ENCODE data around the gene PTPRN2. TPM values are rescaled to one million over a fixed set of nuclear protein-coding genes. Genes with fewer than 3 reads are reported as not detected.

PTPRN2 gene
- total RNA-seq, 1 experiment from 2014 or later: 0.16 TPM

DNA sequence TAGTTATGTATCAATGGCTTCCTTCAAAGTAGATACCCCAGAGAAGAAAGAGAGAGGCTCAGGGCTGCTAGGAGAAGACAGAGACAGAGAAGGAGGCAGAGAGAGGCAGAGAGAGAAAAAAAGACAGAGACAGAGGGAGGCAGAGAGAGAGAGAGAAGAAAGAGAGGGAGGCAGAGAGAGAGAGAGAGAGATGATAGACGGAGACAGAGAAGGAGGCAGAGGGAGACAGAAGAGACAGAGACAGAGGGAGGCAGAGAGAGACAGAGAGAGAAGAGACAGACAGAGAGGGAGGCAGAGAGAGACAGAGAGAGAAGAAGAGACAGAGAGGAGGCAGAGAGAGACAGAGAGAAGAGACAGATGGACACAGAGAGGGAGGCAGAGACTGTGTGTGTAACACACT lies 1062.9 kb downstream of the PTPRN2 start:
- no peak for DNase-seq (ENCODE audit: low read depth, low spot score)
- in situ Hi-C loops (cut with HindIII; ENCODE audit: low pct_unique_long_range_greater_than_20kb, low sequenced_read_pairs): no loop called here

DNA sequence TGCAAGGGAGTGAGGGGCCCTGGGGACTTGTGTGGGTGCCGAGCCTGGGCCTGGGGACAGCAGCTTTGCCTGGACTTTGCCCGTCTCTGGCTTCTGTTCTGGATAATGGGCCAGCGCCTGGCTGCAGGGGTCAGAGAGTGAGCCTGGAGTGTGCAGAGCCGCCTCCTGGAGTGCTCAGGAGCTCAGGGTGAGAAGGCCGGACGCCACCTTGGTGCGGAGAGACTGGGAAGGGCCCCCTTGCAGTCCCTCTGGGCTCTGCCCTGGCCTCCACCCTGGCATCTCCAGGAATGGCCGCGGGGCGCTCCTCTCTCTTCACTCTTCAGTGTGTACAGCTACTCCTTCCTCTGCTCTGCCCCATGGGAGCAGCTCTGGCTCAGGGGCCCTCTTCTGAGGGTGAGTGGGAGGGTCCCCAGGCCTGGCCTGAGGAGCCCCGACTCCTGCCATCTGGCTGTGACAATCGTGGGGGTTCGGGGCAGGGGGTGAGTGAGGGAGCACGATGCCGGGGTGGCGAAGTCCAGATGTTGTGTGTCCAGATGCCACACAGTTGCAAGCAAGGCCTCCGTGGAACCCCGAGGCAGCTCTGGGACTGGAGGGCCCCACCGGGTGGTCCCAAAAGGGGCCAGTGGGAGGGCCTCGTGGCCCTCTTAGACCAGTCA lies 1063.7 kb downstream of the PTPRN2 start:
- DNase-seq (ENCODE audit: low read depth, low spot score): no peak
- in situ Hi-C loops (cut with HindIII; ENCODE audit: low pct_unique_long_range_greater_than_20kb, low sequenced_read_pairs): no loop called here

DNA sequence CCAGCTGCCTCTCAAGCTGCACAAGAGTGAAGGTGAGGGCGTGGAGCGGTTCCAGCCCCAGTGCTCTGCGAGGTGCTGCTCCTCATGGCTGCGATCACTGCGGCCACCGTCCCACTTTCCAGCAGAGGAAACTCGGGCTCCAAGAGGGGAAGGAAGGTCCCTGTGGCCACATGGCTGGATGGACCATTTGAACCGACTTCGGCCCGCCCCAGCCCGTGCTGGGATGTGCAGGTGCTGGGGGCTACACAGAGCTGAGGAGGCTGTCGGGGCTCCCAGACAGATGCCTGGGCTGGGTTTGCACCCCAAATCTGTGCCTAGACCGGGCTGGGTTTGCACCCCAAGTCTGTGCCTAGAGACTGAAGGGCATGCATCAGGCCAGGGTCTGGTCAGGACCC lies 1064.3 kb downstream of the PTPRN2 start:
- no peak for DNase-seq (ENCODE audit: low read depth, low spot score)
- in situ Hi-C loops (cut with HindIII; ENCODE audit: low pct_unique_long_range_greater_than_20kb, low sequenced_read_pairs): no loop called here

DNA sequence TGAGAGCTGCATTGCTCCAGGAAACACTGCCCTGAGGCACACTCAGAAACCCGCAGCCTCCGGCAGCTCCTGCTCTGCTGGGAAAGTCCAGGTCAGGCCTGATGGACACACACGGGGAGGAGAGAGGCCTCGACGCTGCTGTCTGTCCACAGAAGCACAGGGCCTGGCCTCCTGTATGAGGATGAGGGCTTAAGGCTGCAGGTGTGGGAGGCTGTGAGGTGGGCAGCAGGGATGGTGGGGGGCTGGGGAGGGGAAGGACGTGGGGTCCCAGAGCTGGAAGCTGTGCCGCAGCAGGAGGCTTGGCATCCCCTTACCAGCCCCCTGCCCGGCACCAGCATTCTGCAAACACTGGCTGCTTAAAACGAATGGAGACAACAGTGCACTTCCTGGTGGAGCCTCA lies 1064.7 kb downstream of the PTPRN2 start:
- no peak for DNase-seq (ENCODE audit: low read depth, low spot score)
- in situ Hi-C loops (cut with HindIII; ENCODE audit: low pct_unique_long_range_greater_than_20kb, low sequenced_read_pairs): no loop called here

DNA sequence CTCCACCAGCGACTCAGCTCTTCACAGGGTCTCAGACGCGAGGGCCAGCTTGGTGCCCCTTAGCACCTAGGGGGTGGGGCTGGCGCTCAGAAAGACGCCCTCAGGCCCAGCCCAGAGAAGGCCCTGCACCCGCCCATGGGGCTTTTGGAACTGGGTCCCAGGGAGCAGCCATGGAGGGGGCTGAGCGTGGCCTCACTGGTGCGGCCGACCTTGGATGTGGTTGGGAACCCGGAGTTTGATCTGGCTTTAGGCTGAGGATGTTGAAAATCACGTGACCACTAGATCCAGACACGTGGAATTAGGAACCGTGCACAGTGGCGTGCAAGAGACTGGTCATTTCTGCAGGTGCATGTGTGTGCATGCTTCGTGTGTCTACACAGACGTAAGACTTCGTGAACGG lies 1065.4 kb downstream of the PTPRN2 start:
- in situ Hi-C loops (cut with HindIII; ENCODE audit: low pct_unique_long_range_greater_than_20kb, low sequenced_read_pairs): no loop called here
- no peak for DNase-seq (ENCODE audit: low read depth, low spot score)

DNA sequence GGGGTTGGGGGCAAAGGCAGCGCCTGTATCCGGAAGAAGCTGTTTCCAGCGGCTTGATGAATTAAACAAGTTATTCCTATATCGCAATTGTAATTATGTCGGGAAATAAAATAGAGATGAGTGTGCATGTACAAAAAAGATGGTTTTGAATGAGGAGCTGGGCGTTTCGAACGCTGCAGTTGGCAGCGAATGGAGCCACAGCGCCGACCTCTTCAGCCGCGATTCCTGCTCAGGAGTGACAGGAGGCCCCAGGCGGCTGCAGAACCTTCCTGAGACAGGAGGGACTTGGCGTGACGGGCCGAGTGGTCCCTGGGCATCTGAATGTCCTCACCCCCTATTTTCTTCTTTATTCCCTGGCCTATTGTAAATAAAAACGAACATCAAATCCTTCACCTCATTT lies 1065.9 kb downstream of the PTPRN2 start:
- no peak for DNase-seq (ENCODE audit: low read depth, low spot score)
- in situ Hi-C loops (cut with HindIII; ENCODE audit: low pct_unique_long_range_greater_than_20kb, low sequenced_read_pairs): no loop called here

DNA sequence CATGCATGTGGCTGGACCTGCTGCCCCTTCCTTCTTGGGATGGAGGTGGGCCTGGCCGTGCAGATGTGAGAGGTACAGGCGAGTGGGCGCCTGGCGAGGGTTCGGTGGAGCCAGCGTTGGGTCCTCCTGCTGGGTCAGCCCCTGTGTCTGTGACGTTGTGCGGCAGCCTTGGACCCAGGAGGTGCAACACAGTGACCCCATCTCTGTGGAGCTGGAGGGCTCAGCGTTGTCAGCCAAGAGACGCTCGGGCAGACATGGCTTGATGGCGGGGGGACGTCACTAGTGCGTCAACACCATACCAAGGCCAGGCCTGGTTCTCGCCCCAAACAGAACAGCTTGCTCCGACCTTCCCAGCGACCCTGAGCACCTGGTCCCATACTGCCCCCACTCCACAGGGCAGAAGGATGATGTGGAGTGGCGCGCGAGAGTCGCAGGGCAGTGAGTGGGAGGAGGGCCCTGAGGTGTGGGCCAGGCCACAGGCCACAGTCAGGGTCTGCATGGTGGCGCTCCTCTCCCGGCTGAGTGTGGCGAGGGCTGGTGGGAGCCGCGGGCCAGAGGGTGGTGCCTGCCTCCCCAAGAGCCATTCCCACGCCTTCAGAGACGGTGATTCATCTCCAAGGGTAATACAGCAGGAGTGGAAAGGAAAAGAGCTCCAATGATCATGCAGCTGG lies 1066.4 kb downstream of the PTPRN2 start:
- in situ Hi-C loops (cut with HindIII; ENCODE audit: low pct_unique_long_range_greater_than_20kb, low sequenced_read_pairs): no loop called here
- DNase-seq (ENCODE audit: low read depth, low spot score): no peak

DNA sequence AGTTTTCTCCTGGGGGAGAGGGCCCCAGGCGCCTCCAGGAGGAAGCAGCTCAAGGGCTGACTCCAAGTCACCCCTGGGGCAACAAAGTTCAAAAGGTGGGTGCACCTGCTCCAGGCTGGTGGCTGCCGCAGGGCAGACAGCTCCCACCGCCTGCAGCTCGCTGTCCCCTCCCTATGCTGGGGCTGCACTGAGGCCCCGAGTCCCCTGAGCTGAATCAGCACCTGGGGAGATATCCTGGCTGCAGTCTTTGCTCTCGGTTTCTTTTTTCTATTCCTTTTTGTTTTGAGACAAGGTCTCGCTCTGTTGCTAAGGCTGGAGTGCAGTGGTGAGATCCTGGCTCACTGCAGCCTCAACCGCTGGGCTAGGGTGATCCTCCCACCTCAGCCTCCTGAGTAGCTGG lies 1067.4 kb downstream of the PTPRN2 start:
- DNase-seq (ENCODE audit: low read depth, low spot score): no peak

DNA sequence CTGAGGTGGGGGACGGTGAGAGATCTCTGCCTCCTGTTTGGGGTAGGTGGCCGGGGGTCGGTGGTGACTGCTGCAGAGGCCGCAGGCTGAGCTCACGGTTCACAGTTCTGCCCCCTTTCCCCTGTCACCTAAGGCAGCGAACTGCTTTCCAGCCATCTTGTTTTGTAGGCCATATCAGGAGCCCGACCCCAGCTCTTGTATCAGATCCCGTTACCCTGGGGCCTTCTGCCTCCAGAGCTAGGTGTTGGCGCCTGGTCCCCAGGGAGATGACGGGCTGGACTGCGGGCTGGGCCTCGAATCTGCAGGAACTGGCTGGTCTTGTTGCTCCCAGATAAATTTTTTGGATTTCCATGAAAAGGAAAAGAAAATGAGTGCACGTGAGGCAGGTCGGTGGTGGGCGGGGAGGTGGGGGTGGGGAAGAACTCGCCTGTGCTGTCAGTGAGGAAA lies 1067.8 kb downstream of the PTPRN2 start:
- in situ Hi-C loops (cut with HindIII; ENCODE audit: low pct_unique_long_range_greater_than_20kb, low sequenced_read_pairs): no loop called here

More for the DNA sequence above, 1067.4 kb downstream of the PTPRN2 start:
- in situ Hi-C loops (cut with HindIII; ENCODE audit: low pct_unique_long_range_greater_than_20kb, low sequenced_read_pairs): no loop called here

DNA sequence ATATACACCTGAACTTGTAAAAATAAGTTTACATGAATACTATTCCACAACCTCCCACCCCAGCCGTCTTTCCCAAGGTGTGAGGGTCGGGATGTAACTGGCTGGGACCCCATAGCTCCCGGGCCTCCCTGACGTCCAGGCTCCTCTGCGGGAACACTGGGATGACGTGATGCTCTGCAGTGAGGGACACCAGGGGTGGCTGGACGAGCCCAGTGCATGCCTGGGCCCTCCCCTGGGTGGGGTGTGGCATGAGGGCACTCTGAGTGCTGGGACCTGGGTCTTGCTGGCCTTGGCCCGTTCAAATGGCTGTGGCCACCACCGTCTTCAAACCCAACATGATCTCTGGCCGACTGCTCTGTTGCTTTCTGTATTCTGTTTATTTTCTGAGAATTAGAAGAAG lies 1068.4 kb downstream of the PTPRN2 start:
- no peak for DNase-seq (ENCODE audit: low read depth, low spot score)
- in situ Hi-C loops (cut with HindIII; ENCODE audit: low pct_unique_long_range_greater_than_20kb, low sequenced_read_pairs): no loop called here

More for the DNA sequence above, 1067.8 kb downstream of the PTPRN2 start:
- no peak for DNase-seq (ENCODE audit: low read depth, low spot score)

DNA sequence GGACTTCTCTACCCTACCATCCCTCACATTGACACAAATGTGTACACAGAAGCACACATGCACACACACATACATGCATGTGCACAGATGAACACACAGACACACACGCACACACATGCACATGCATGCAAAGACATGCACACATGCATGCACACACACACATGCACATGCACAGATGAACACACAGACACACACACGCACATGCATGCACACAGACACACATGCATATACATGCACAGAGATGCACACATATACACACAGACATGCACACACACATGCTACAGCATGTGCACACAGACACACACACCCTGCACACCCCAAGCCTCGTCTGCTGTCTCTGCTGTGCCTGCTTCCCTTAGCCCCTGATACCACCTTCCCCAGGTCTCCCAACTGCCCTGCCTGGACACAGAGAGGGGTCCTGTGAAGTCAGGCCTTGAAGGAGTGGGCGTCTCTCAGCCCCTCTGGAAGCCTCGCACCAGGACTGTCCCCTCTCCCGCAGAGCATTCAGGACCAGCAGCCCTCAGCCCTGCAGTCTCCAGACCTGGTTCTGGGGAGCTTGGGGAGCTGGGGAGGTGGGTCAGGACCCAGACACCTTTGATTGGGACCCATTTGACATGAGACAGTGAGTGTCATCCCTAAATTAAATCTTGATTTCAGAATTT lies 1069.0 kb downstream of the PTPRN2 start:
- DNase-seq (ENCODE audit: low read depth, low spot score): no peak
- in situ Hi-C loops (cut with HindIII; ENCODE audit: low pct_unique_long_range_greater_than_20kb, low sequenced_read_pairs): no loop called here

DNA sequence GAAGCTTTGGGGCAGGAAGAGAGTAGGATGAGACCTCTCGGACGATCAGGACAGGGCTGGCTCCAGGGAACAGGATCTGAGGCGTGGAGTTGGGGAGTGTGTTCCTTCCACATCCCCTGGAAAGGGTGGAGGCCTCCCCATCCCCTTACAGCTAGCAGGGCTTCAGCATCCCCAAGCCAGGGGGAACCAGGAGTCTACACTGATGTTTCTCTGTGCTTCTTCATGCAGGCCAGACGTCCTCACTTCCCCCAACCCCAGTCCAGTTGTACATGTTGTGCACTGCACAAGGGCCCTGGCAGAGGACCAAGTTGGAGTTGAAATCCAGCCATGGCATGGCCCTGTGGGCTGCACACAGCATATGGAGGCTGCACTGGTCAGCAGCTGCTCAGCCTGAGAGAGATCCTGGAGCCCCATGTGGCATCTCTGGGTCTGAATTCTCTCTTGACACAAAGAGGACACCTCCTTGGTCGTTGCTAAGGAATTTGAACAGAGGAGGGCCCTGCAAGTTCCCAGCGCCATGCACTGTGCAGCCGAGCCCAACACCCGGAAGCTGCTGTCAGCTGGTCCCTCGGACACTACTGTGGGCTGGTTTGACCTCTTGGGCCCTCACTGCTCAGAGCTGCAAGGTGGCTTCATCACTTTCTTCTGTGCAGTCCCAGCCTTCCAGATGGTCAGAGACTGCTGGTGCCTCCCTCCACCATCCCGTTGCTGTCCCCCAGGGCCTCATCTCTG lies 1069.7 kb downstream of the PTPRN2 start:
- DNase-seq (ENCODE audit: low read depth, low spot score): no peak

DNA sequence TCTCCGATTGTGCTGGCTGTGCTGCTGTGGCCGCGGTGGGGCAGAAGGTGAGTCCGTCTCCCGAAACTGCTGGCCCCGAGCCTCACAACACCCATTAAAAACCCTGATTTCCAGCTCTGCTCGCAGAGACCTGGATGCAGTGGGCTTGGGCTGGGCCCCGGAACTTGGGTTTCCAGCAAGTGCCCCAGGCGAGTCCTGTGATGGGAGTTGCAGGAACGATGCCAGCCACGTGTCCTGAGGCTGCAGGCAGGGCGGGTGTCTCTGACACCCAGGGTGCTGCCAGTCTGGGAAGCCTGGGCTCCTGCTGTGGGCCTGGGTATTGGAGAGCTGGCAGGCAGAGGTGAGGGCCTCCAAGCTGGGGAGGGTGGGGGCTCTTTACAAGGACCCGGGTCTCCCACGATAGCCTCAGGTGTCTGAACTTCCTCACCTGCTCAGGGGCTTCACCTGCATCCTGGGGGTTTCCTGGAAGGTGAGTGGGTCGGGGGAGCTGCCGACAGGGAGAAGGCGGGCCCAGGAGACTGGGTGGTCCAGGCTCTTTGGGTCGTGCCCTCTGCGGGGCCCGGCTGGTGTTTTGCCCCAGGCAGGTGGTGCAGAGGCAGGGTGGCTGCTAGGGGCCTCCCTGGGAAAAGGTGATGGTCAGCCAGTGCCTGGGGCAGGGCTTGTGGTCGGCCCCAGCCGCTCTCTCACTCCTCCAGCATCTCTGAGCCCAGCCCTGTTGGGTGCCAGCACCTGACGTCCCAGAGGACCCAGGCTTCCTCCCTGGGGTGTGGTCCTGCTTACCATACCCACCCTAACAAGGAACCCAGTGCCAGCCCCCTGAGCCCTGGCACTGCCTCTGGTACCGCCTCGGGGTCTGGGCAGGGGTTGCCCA lies 1070.5 kb downstream of the PTPRN2 start:
- in situ Hi-C loops (cut with HindIII; ENCODE audit: low pct_unique_long_range_greater_than_20kb, low sequenced_read_pairs): no loop called here
- DNase-seq (ENCODE audit: low read depth, low spot score): peak; percentile 18

More for the DNA sequence above, 1069.7 kb downstream of the PTPRN2 start:
- in situ Hi-C loops (cut with HindIII; ENCODE audit: low pct_unique_long_range_greater_than_20kb, low sequenced_read_pairs): no loop called here

DNA sequence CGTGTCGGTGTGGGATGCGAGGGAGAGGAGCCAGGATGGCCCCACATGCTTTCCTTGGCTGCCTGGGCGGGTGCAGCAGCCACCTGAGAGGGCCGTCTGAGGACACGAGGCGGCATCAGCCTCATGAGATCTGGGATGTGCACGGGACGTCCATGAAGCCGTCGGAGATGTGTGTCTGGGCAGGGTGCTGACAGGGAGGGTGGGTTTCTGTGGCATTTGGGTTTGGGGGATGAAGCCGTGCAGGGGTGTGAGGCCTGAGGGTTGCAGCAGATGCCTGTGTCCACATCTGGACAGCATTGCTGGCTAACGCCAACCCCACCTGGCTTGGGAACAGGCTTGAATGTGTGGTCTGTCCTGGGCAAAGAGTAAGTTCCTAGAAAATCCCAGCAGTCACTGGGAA lies 1071.3 kb downstream of the PTPRN2 start:
- DNase-seq (ENCODE audit: low read depth, low spot score): no peak
- in situ Hi-C loops (cut with HindIII; ENCODE audit: low pct_unique_long_range_greater_than_20kb, low sequenced_read_pairs): no loop called here

DNA sequence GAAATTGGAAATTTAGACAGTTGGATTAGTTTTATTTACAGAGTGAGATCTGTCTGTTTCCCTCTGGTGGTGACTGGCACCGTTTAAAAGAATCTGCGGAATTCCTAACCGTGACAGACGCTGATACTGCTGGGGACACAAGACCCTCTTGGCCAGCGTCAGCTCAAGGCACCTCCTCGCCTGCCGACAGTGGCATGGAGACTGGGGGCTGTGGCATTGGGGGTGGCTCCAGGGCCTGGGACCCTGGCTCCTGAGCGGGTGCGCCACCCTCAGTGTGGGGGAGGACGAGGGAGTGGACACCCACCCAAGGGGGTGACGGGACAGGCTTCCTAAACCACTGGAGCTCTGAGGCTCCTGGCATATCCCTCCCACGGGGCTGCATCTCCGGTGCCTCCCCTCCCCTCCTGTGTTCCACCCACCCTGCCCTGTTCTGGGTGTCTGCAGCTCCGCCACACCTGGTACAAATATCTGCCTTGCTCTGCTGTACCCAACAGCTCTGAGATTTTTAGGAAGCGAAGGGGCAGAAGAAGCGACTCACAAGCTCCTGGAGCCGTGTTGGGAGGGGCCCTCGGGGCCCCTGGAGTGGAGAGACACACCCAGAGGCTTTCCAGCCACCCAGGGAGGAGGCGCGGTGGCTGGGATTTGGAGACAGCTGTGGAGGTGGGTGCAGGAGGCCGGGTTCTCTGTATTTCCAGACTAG lies 1072.1 kb downstream of the PTPRN2 start:
- DNase-seq (ENCODE audit: low read depth, low spot score): no peak
- in situ Hi-C loops (cut with HindIII; ENCODE audit: low pct_unique_long_range_greater_than_20kb, low sequenced_read_pairs): no loop called here

DNA sequence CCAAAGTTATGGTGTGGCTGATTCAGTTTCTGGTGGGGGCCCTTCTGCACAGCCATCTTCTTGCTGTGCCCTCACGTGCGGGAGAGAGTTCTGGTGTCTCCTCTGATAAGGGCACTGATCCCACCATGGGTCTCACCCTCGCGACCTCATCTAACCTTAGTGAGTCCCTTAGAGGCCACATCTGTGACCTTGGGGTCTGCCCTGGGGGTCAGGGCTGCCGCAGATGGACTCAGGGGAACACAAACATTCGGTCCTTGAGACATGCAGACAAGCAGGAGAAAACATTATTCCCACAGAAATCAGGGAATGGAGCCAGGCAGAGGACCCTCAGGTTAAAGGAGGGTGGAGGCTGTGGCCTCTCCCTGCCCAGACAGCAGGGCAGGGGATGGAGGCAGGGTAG lies 1072.9 kb downstream of the PTPRN2 start:
- in situ Hi-C loops (cut with HindIII; ENCODE audit: low pct_unique_long_range_greater_than_20kb, low sequenced_read_pairs): no loop called here

DNA sequence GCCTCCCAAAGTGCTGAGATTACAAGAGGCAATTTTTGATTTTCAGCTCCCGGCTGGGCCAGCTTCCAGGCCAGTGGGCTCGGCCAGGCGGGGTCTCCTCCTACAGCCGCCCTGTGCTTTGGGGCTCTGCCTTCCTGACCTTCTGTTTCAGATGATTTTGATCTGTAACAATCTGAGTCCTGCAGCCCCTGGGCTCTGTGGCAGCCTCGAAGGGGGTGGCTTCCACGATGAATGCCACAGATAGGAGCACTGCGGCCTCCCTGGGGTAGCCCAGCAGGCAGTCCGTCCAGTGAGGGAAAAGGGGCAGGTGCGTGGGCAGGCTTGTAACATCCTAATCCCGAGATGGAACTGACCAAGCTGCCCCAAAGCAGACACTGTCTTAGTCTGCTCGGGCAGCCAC lies 1073.3 kb downstream of the PTPRN2 start:
- DNase-seq (ENCODE audit: low read depth, low spot score): no peak
- in situ Hi-C loops (cut with HindIII; ENCODE audit: low pct_unique_long_range_greater_than_20kb, low sequenced_read_pairs): no loop called here

More for the DNA sequence above, 1072.9 kb downstream of the PTPRN2 start:
- no peak for DNase-seq (ENCODE audit: low read depth, low spot score)

Measured in SK-MEL-5 (cell line).